PC-9 (cell line): ENCODE measurements around the gene FAM222B.

ENCODE experiments used
- EZH2 ChIP-seq: fragments of 200-600 bp; sonication (generic); IDR thresholded peaks from 2 replicates; pipeline ENCODE4 v1.8.0; 2017; ENCODE audit warnings: antibody characterized with exemption, low read depth
- TF ChIP-seq, protein P1 (sequence below): fragments of 200-600 bp; sonication (generic); conservative IDR thresholded peaks from 2 replicates; pipeline ENCODE4 v1.6.1; 2017; ENCODE audit warnings: mixed run types, antibody characterized with exemption, mild to moderate bottlenecking, moderate library complexity

GRCh38 chr17:28834420-28834819 is 8.2 kb downstream of the FAM222B start:
- TF ChIP-seq EZH2: no peak
- TF ChIP-seq, protein P1, sequence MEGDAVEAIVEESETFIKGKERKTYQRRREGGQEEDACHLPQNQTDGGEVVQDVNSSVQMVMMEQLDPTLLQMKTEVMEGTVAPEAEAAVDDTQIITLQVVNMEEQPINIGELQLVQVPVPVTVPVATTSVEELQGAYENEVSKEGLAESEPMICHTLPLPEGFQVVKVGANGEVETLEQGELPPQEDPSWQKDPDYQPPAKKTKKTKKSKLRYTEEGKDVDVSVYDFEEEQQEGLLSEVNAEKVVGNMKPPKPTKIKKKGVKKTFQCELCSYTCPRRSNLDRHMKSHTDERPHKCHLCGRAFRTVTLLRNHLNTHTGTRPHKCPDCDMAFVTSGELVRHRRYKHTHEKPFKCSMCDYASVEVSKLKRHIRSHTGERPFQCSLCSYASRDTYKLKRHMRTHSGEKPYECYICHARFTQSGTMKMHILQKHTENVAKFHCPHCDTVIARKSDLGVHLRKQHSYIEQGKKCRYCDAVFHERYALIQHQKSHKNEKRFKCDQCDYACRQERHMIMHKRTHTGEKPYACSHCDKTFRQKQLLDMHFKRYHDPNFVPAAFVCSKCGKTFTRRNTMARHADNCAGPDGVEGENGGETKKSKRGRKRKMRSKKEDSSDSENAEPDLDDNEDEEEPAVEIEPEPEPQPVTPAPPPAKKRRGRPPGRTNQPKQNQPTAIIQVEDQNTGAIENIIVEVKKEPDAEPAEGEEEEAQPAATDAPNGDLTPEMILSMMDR: no peak
